ENCODE data around the gene CEP112. TPM values are rescaled to one million over a fixed set of nuclear protein-coding genes. Genes with fewer than 3 reads are reported as not detected.

The CEP112 gene
- total and polyA plus RNA-seq, 2 of the 8 experiments (the other 6 are each of a cell fraction or from before 2014, with no cell fraction given) = 0.62 to 3.1 TPM

GRCh38 chr17:65819810-65820209 lies 372.1 kb downstream of the CEP112 start:
- Histone ChIP-seq H4K20me1 (replicated peaks in 1 of 2; ENCODE audit: control insufficient read depth in 1 of 2, insufficient read depth in 2 of 2, low read length in 2 of 2) (no peaks in the 10 kb centered on the region), H2BK12ac (ENCODE audit: low read depth, low read length) (no peak overlapping the region), H3K23me2 (ENCODE audit: low read depth, low read length) (no peaks in the 10 kb centered on the region), H3K9me3 (ENCODE audit: insufficient read depth in 2 of 2, low read depth in 1 of 2, low read length in 1 of 2) (no peaks in the 10 kb centered on the region), H3K4ac (replicated peaks; ENCODE audit: insufficient read length, low read depth, low read length) (no peak overlapping the region), H3K27ac (ENCODE audit: low read depth, low read length) (no peak overlapping the region), H2BK120ac (replicated peaks; ENCODE audit: low read depth, low read length) (no peak overlapping the region), H3K4me3 (ENCODE audit: extremely low read depth in 1 of 4, insufficient read depth in 2 of 4, low read depth in 3 of 4, low read length in 4 of 4) (no peak overlapping the region), H3K4me2 (ENCODE audit: insufficient read depth in 1 of 2, low read depth in 2 of 2, low read length in 2 of 2) (no peak overlapping the region), H4K5ac (ENCODE audit: insufficient read length, low read depth, low read length) (no peak overlapping the region), H3K27me3 (replicated peaks in 1 of 4; ENCODE audit: control insufficient read depth in 3 of 4, extremely low read depth in 1 of 4, insufficient read depth in 3 of 4, low read length in 3 of 4) (no peaks in the 10 kb centered on the region), H3K9ac (replicated peaks in 1 of 4; ENCODE audit: extremely low read depth in 1 of 4, low read depth in 3 of 4, low read length in 3 of 4) (no peak overlapping the region), H3K79me1 (ENCODE audit: low read depth, low read length) (no peaks in the 10 kb centered on the region), H3K36me3 (ENCODE audit: control insufficient read depth in 2 of 4, insufficient read depth in 4 of 4, low read length in 3 of 4) (no peaks in the 10 kb centered on the region), H3K56ac (replicated peaks; ENCODE audit: insufficient read length, low read depth, low read length) (no peak overlapping the region), H3K4me1 (replicated peaks in 1 of 4; ENCODE audit: control insufficient read depth in 3 of 4, insufficient read depth in 4 of 4, low read length in 3 of 4) (no peaks in the 10 kb centered on the region), H3K23ac (ENCODE audit: insufficient read length) (no peak overlapping the region), H3K18ac (ENCODE audit: extremely low read depth, low read length) (no peak overlapping the region), H2BK15ac (ENCODE audit: low read length) (no peak overlapping the region), H3K14ac (ENCODE audit: insufficient read length) (no peak overlapping the region), H4K91ac (replicated peaks; ENCODE audit: insufficient read length, low read length) (no peak overlapping the region), H4K8ac (ENCODE audit: extremely low read depth, insufficient read depth, low read length) (no peak overlapping the region), H2BK5ac (ENCODE audit: low read depth, low read length) (no peak overlapping the region), H2AFZ (ENCODE audit: low read length) (no peak overlapping the region), H2BK20ac (ENCODE audit: low read length) (no peak overlapping the region), H2AK5ac (ENCODE audit: low read depth, low read length) (no peak overlapping the region), H3K79me2 (ENCODE audit: control insufficient read depth in 1 of 2, insufficient read depth in 2 of 2, low read length in 2 of 2) (no peaks in the 10 kb centered on the region)
- WGBS, 2 experiments (ENCODE audit: extremely low coverage in 1 of 2, insufficient coverage in 1 of 2, insufficient read length in 1 of 2, insufficient replicate concordance in 2 of 2, low coverage in 1 of 2, low lambda C conversion rate in 2 of 2, missing lambda C conversion rate in 1 of 2) = 26% methylated on average over 3 of the region's 3 CpGs; no CpG with 5 or more reads in 1 of the 2 experiments
- no peak for DNase-seq (ENCODE audit: low read depth in 1 of 2, low spot score in 2 of 2)
- POLR2A ChIA-PET (ENCODE audit: partially characterized antibody) = no interaction called here
- TF ChIP-seq CTCF (IDR thresholded peaks at IDR 0.05; ENCODE audit: control extremely low read depth in 1 of 3, insufficient read depth in 1 of 3, low read depth in 1 of 3, low read length in 3 of 3) (no peak), CBX8 (IDR thresholded peaks at IDR 0.05; ENCODE audit: borderline replicate concordance, low read depth, low read length) (no peak)
- CTCF ChIA-PET (ENCODE audit: partially characterized antibody) = interaction anchor here (1.4 to 1.5 kb wide), 2 partner anchors 22 to 526 kb away, joined by 4 to 5 read pairs; no protein-coding TSS in a partner anchor
- FAIRE-seq = no peak

Data from H1 (cell line).